ENCODE measurements around the gene PRAMEF27.
"Not testable (repeated sequence)": the region's sequence is repeated elsewhere in the genome, so short reads cannot be mapped to it uniquely, and the experiment has no call there.

The PRAMEF27 gene

GRCh38 chr1:13056475-13056874, at the start of gene PRAMEF27:
Gene PRAMEF27, minus strand, starts transcription at chr1:13056575. Its CDS starts 2,916 bp downstream, at chr1:13053659.
- not testable (repeated sequence) for DNase-seq (ENCODE audit: low read depth in 3 of 3)

DNA sequence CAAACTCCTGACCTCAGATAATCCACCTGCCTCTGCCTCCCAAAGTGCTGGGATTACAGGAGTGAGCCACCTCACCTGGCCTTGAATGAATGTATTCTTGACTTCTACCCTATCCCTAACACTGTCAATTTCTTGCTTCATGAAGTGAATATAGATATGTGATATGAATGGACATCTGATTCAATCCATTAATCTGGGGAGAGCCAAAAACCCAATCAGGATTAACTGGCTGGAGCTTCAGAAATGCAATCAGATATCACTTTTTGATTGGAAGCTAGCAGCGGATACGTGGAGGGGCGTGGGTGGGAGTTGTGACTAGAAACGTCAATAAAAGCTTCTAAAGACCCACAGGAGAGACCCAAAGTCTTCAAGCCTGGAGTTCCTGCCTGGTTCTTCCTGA, 14.1 kb upstream of the PRAMEF27 start, which contains the start of gene PRAMEF25:
PRAMEF25 (plus strand) TSS at position 301 of the 400 bp plus-strand sequence. CDS start 2,920 bp downstream, outside the sequence.
- not testable (repeated sequence) for DNase-seq (ENCODE audit: low read depth in 3 of 3)

DNA sequence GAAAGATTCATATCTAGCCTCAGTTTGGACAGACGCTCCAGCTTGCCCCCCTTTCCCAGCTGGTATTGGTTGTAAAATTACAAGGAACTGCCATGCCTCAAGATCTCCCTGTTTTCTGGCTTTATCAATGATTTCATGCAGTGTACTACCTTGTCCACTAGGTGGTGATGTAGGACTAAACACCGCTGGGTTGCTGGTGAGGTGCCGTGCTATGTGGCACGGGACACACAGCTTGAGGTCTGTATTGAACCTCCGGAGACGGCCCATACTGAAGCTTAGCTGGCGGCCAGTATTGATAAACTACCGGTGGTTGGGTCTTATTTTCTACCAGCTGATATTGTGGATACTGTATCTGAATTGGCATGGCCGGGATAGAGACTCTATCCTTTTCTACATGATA, 36.5 kb downstream of the PRAMEF27 start:
- DNase-seq (ENCODE audit: low read depth in 3 of 3) = not testable (repeated sequence)

DNA sequence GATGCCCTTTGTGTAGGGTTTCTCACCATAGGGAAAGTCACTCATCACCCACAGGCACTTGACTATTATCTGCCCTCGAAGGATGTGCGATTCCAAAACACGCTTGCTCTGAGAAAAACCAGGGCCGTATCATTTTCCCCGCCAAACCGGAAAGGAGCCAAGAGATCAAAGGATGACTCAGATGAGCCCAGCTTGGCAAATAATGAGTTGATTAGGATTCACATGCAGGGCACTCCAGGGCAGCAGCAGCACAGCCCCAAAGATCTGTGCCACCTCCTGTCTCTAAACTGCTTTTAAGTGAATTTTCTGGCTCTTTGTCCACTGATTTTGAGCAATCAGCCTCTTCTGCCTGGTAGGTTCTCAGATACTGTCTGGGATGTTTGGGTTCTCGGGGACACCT, 44.4 kb downstream of the PRAMEF27 start:
- DNase-seq (ENCODE audit: low read depth in 3 of 3) = not testable (repeated sequence)

- not testable (repeated sequence) for DNase-seq (ENCODE audit: low read depth in 3 of 3)
Observed at GRCh38 chr1:13009348-13009747, 47.0 kb downstream of the PRAMEF27 start.

DNA sequence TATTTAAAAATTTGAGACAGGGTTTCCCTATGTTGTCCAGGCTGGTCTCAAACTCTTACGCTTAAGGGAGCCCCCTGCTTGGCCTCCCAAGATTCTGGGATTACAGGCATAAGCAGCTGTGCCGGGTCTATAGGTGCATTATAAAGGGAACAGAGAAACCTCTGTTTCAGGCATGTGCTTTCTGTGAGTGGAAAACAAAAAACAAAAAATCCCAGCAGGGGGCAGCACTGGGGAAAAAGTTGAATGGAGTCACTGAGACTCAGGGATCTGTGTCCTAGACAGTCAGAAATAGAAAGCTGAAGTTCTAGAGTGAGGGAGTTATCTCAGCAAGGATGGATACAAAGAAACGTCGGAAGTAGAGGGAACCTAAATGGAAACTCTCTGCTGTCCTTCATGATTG, 50.6 kb downstream of the PRAMEF27 start:
- DNase-seq (ENCODE audit: low read depth in 3 of 3) = not testable (repeated sequence)
